ENCODE results near the gene ARL2BP.

DNA sequence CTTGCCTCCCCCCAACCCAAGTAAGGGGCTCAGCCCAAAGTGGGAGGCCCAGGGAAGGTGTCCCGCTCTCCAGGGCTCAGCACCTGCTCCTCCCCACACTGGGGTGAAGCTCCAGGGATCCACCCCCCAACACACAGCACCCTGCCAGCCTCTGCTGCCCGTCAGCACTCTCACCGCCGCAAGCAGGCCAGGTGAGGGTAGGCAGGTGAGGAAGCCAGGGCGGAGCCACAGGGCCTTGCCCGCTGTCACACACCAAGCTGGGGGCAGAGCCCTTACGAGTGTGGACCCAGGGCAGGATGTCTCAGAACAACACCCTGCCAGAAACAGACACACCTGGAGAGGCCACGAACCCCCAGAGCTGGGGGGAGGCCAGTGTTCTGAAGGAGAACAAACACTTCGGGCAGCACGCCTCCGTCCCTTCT is 19.9 kb downstream of the ARL2BP start:
- no peak for TF ChIP-seq ZC3H10 (CRISPR knock-in tag; IDR thresholded peaks at IDR 0.05)
- TF ChIP-seq ZFP3 (CRISPR knock-in tag; IDR thresholded peaks at IDR 0.05): no peak
- no peak for TF ChIP-seq ZNF70 (CRISPR knock-in tag; IDR thresholded peaks at IDR 0.05)
- TF ChIP-seq ZFP30 (CRISPR knock-in tag; IDR thresholded peaks at IDR 0.05): no peak
- no peak for TF ChIP-seq ZNF565 (CRISPR knock-in tag; conservative IDR thresholded peaks at IDR 0.05; ENCODE audit: low read depth)
- no peak for TF ChIP-seq OSR1 (CRISPR knock-in tag; IDR thresholded peaks at IDR 0.05)
- no peak for TF ChIP-seq ARNTL (CRISPR knock-in tag; IDR thresholded peaks at IDR 0.05; ENCODE audit: borderline replicate concordance, low read depth)
- no peak for TF ChIP-seq PATZ1 (CRISPR knock-in tag; IDR thresholded peaks at IDR 0.05; ENCODE audit: borderline replicate concordance)
- no peak for TF ChIP-seq RARB (CRISPR knock-in tag; IDR thresholded peaks at IDR 0.05)

All from SK-N-SH treated with all-trans-retinoic acid at 6 μM for 48 hours (cell line).